Subcutaneous abdominal adipose tissue (tissue), 5 donors: ENCODE results near the gene MEGF8.

Experiments used
- H3K27ac ChIP-seq: one replicate; pipeline ENCODE4 v1.7.0; 2013; ENCODE audit warnings: low read depth, mild to moderate bottlenecking, inconsistent platforms, low read length, moderate library complexity
- H3K27me3 ChIP-seq, 5 donors: one replicate each; pipeline ENCODE4 v1.7.0; 2013; ENCODE audit warnings: low read length in 5 of 5, inconsistent platforms in 1 of 5; ENCODE audit not compliant: control insufficient read depth in 5 of 5, insufficient read depth in 4 of 5
- H3K36me3 ChIP-seq, 5 donors: one replicate each; pipeline ENCODE4 v1.7.0; 2013; ENCODE audit warnings: low read length in 5 of 5; ENCODE audit not compliant: control insufficient read depth in 5 of 5, insufficient read depth in 5 of 5
- H3K4me1 ChIP-seq, 5 donors: one replicate each; pipeline ENCODE4 v1.7.0; 2013; ENCODE audit warnings: low read length in 5 of 5, mild to moderate bottlenecking in 3 of 5, moderate library complexity in 1 of 5; ENCODE audit not compliant: control insufficient read depth in 5 of 5, insufficient read depth in 5 of 5
- H3K4me3 ChIP-seq, 5 donors: one replicate each; pipeline ENCODE4 v1.7.0; 2013; ENCODE audit warnings: low read length in 5 of 5, low read depth in 1 of 5
- H3K9ac ChIP-seq, 5 donors: one replicate each; pipeline ENCODE4 v1.7.0; 2013; ENCODE audit warnings: low read length in 5 of 5, mild to moderate bottlenecking in 4 of 5, moderate library complexity in 3 of 5
- H3K9me3 ChIP-seq, 5 donors: one replicate each; pipeline ENCODE4 v1.7.0; 2013; ENCODE audit warnings: low read length in 5 of 5; ENCODE audit not compliant: control insufficient read depth in 5 of 5
- donor health status: healthy.
- donor health status: healthy.
- donor health status: healthy.
- donor health status: healthy.
- donor health status: healthy.

Gene MEGF8

DNA sequence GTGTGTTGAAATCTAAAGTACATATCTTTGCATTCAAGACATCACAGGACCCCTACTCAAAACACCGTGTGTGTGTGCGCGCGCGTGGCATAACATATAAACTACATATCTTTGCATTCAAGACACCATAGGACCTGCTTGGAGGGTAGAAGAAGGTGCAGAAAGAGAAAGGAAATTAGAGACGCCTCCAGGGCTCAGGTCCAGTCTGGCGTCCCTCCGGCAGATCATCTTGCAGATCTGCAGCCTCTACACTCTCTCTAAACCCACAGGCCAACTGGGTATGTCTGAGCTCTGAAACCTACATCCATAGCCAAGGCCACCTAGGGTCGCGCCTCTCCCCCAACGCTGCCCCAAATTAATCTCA is 22.4 kb upstream of the MEGF8 start:
- H3K36me3 ChIP-seq: no peaks in the 10 kb centered on the region
- H3K4me3 ChIP-seq: peak overlapping the region in 3 of 5 donors; percentile 40 to 77 (median 72)
- H3K27me3 ChIP-seq: peaks cover 0 to 12% (median 8%) of the 10 kb centered on the region in 5 donors
- H3K27ac ChIP-seq: no peak overlapping the region
- no peaks in the 10 kb centered on the region for H3K9me3 ChIP-seq
- no peak overlapping the region for H3K9ac ChIP-seq
- H3K4me1 ChIP-seq: peaks cover 0 to 19% (median 16%) of the 10 kb centered on the region in 5 donors

DNA sequence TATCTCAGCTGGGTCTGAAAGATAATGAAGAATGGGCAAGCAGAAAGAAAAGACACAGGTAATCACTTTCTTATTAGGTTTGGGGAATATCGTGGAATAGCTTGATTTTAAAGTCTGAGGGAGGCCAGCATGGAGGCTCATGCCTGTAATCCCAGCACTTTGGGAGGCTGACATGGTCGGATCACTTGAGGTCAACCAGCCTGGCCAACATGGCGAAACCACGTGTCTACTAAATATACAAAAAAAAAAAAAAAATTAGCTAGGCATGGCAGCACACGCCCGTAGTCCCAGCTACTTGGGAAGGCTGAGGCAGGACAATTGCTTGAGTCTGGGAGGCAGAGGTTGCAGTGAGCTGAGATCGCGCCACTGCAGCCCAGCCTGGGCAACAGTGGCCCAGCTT is 21.6 kb upstream of the MEGF8 start:
- Histone ChIP-seq H3K4me1 (peaks cover 0 to 19% (median 16%) of the 10 kb centered on the region in 5 donors), H3K4me3 (no peak overlapping the region), H3K27me3 (peaks cover 0 to 12% (median 8%) of the 10 kb centered on the region in 5 donors), H3K9ac (no peak overlapping the region), H3K27ac (no peak overlapping the region), H3K36me3 (no peaks in the 10 kb centered on the region), H3K9me3 (no peaks in the 10 kb centered on the region)

DNA sequence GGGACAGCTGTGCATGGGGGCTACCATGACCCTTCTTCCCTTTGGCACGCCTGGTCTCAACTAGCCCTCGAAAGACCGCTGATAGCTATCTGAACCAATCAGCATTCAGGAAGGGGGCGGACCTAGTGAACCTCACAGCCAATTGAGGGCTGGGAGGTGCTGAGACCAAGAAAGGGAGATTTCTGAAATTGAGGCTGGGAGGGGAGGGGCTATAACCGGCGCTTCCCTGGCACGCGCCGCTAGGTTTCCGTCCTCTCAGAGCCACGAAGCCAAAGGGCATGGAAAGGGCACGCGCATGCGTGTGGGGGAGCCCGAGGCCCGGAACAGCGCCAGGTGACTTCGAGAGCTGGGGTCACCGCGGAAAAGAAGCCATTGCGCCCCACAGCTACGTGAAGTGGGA is 18.8 kb upstream of the MEGF8 start:
- Histone ChIP-seq H3K9me3 (no peaks in the 10 kb centered on the region), H3K27ac (no peak overlapping the region), H3K9ac (no peak overlapping the region), H3K27me3 (peaks cover 0 to 22% (median 11%) of the 10 kb centered on the region in 5 donors), H3K4me3 (no peak overlapping the region), H3K36me3 (no peaks in the 10 kb centered on the region), H3K4me1 (peaks cover 0 to 16% (median 14%) of the 10 kb centered on the region in 5 donors)

DNA sequence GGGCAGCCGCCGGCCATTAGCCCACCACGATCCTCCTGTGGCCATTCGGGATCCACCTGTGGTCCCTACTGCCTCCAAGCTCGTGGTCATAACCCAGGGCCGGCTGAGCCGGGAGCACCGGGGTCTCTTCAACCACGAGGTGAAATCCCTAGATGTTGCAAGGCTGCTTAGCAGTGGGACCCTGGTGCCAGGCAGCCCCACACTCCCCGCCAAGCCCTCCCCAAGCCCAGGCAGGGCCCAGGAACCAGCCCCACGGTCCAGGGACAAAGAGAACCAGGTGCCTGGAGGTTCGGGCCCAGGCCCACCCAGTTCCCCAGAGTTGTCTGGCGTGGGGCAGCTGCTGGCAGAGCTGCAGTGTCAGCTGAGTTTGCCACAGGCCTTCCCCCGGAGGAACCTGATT is 15.7 kb upstream of the MEGF8 start:
- Histone ChIP-seq H3K27me3 (peaks cover 6 to 33% (median 25%) of the 10 kb centered on the region in 5 donors), H3K4me1 (peaks cover 0 to 12% (median 7%) of the 10 kb centered on the region in 5 donors)

DNA sequence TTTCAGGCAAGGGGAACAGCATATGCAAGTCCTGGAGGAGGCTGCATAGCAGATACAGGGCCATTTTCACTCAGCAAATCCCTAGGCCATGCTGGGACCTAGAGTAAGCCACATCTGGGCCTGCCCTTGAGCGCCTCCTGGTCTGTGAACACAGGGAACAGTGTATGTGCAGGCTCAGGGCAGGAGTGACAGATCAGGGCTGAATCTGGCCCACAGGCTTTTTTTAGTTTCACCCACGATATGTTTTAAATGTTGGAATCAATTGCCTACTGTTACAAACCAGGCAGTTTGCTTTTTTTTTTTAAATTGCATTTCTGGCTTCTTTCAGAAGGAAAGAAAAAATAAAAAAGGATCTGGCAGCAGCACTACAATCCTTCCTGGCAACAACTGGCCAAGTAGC is 13.8 kb upstream of the MEGF8 start:
- peaks cover 6 to 38% (median 29%) of the 10 kb centered on the region in 5 donors for H3K27me3 ChIP-seq
- no peak overlapping the region for H3K27ac ChIP-seq
- H3K36me3 ChIP-seq: no peaks in the 10 kb centered on the region
- H3K9me3 ChIP-seq: no peaks in the 10 kb centered on the region
- no peak overlapping the region for H3K9ac ChIP-seq
- H3K4me1 ChIP-seq: peaks cover 0 to 13% (median 7%) of the 10 kb centered on the region in 5 donors
- H3K4me3 ChIP-seq: no peak overlapping the region

More for the DNA sequence above, 15.7 kb upstream of the MEGF8 start:
- Histone ChIP-seq H3K9me3 (no peaks in the 10 kb centered on the region), H3K9ac (no peak overlapping the region), H3K36me3 (no peaks in the 10 kb centered on the region), H3K4me3 (no peak overlapping the region), H3K27ac (no peak overlapping the region)

DNA sequence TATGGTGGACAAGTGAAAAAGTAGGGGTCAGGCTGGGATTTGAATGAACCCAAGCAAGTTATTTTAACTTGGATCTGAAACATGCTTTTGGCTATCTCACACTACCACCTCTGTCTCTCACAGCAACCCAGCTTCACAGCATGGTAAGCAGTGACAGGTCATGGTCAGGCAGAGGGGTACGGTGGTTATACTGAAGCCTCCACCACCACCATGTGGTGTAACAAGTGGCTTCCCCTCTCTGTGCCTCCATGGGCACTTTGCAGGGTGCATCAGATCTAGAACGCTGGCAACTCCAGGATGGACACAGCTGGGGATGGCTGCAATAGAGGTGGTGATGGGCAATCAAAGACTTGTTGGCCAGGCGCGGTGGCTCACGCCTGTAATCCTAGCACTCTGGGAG is 13.1 kb upstream of the MEGF8 start:
- Histone ChIP-seq H3K27me3 (peaks cover 6 to 39% (median 29%) of the 10 kb centered on the region in 5 donors), H3K9ac (no peak overlapping the region), H3K9me3 (no peaks in the 10 kb centered on the region), H3K36me3 (no peaks in the 10 kb centered on the region), H3K4me3 (no peak overlapping the region), H3K27ac (no peak overlapping the region), H3K4me1 (peaks cover 0 to 18% (median 10%) of the 10 kb centered on the region in 5 donors)

DNA sequence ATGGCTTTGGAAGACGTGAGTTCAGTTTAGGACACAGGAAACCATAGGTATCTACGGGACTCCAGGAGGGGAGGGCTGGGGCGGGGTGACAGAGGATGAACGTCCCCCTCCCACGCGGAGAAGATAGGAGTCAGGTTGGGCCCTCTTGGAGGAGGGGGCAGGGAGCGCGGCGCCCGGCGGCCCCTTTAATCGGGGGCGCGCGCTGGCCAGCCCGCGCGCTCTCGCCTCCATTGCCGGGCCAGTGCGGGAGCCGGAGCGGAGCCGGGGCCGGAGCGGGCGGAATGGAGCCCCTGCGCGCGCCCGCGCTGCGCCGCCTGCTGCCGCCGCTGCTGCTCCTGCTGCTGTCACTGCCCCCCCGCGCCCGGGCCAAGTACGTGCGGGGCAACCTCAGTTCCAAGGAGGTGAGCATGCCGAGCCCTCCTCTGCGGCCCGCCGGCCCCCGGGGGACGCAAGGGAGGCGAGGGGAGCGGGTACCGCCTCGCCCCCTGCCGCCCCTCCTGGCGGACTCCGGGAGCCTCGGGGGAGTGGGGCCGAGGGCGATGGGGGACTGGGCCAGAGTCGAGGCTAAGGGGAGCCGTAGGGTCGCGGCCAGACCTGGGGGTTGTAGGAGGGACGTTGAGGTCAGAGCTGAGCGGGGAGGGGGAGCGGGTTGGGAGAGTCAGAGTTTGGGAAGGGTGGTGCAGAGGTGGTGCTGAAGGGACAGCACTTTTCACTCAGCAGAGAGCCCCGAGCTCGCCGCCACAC is 12.2 kb upstream of the MEGF8 start, which contains the start of gene TMEM145:
TSS of gene TMEM145 (plus strand) at position 214 of the 744 bp plus-strand sequence. CDS start at position 282, 68 bp downstream.
- Histone ChIP-seq H3K36me3 (no peaks in the 10 kb centered on the region), H3K4me1 (peaks cover 0 to 18% (median 10%) of the 10 kb centered on the region in 5 donors), H3K9ac (no peak within 1 kb of the TSS), H3K27me3 (peaks cover 6 to 43% (median 29%) of the 10 kb centered on the region in 5 donors), H3K9me3 (no peaks in the 10 kb centered on the region), H3K4me3 (peak within 1 kb of the TSS in 3 of 5 donors; percentile 29 to 46 (median 34)), H3K27ac (no peak within 1 kb of the TSS)

DNA sequence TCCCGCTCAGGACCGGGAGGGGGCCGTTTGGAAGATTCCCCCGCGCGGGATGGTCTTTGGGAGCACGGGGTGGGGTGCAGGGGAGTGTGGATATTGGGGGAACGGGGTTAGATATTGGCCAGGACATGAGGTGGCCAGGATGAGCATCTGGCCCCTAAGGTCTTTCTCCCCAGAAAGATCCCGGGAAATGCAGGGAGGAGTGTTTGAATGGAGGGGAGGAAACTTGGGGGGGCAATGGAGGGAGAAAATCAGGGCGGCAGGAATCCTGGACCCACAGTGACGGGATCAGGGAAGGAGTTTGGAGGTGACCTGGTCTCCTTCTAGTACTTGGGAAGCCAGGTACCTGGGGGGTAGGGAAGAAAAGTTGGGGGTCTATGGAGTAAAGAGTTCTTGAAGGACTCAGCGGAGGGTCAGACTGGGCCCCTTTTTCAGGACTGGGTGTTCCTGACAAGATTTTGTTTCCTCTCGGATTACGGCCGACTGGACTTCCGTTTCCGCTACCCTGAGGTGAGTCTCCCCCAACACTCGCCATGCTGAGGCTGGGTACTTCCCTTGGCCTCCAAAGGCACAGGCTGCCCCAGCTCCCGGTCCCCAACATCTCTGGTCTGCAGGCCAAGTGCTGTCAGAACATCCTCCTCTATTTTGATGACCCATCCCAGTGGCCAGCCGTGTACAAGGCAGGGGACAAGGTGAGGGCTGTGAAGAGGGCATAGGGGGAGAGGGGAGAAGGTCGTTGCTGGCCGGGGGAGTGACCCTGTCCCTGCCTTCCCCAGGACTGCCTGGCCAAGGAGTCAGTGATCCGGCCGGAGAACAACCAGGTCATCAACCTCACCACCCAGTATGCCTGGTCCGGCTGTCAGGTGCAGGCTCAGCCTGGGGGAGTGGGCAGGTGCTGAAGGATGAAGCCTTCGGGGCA is 11.3 kb upstream of the MEGF8 start:
- peaks cover 6 to 43% (median 29%) of the 10 kb centered on the region in 5 donors for H3K27me3 ChIP-seq
- H3K27ac ChIP-seq: no peak overlapping the region
- H3K9me3 ChIP-seq: no peaks in the 10 kb centered on the region
- no peak overlapping the region for H3K9ac ChIP-seq
- H3K4me3 ChIP-seq: peak overlapping the region in 1 of 5 donors; percentile 46
- H3K4me1 ChIP-seq: peaks cover 0 to 18% (median 10%) of the 10 kb centered on the region in 5 donors
- no peaks in the 10 kb centered on the region for H3K36me3 ChIP-seq

DNA sequence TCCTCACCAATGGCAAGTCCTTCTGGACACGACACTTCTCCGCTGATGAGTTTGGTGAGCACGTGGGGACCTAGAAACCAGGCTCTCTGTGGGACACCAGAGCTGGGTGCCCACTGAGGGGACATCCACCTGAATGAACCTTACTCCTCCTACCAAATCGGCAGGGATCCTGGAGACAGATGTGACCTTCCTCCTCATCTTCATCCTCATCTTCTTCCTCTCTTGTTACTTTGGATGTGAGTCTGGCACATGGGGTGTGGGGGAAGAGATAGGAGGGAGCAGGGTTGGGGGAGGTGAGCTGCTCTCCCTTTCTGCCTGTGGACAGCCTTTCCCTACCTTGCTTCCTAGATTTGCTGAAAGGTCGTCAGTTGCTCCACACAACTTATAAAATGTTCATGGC is 10.4 kb upstream of the MEGF8 start:
- Histone ChIP-seq H3K4me3 (no peak overlapping the region), H3K4me1 (peaks cover 0 to 18% (median 10%) of the 10 kb centered on the region in 5 donors), H3K27ac (no peak overlapping the region), H3K9me3 (no peaks in the 10 kb centered on the region), H3K9ac (no peak overlapping the region), H3K27me3 (peaks cover 5 to 43% (median 27%) of the 10 kb centered on the region in 5 donors), H3K36me3 (no peaks in the 10 kb centered on the region)
